Measurements from ENCODE around the gene PPP1R12B.
"Not testable (repeated sequence)": the region's sequence is repeated elsewhere in the genome, so short reads cannot be mapped to it uniquely, and the experiment has no call there.

Gene PPP1R12B

GRCh38 chr1:202505356-202505755 lies 156.9 kb downstream of the PPP1R12B start:
- Histone ChIP-seq H3K27me3 (ENCODE audit: insufficient read depth, low read length) (no peaks in the 10 kb centered on the region), H3K4me3 (ENCODE audit: low read length) (no peak overlapping the region)

DNA sequence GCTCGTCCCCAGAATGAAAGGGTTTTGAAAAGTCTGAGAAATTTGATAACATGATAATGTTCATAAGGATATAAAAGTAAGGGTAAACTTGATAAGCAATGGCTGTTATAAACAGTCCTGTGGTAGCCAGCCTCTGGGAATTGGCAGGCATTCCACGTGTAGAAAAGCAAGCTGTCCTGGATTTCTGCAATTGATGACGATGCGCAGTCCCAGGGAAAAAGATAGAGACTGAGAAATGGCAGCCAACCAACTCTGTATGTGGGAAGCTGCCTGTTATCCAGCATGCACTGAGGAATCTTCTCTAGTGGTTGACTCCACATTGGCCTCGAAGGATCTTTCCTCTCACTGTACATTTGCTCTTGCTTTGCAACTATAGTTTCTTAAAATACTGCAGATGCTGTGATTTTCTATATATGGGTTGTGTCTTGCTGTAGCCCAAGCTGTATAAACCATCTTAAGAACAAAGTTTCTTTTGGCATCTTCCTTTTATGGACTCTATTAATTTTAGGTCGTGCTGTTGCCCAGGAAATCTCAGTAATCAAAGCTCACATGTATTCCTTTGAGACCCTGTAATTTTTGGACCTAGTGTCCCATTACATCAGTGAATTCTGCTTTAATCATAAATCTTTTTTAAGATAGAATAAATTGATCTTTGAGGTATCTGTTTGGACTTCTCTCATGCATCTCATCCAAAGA lies 157.5 kb downstream of the PPP1R12B start:
- not testable (repeated sequence) for H3K9me3 ChIP-seq (ENCODE audit: low read length); H2AFZ ChIP-seq (ENCODE audit: low read depth, low read length); H3K36me3 ChIP-seq (ENCODE audit: insufficient read depth, low read length); H3K27me3 ChIP-seq (ENCODE audit: insufficient read depth, low read length); H3K4me3 ChIP-seq (ENCODE audit: low read length); H3K4me1 ChIP-seq (ENCODE audit: insufficient read depth, low read length)

More at GRCh38 chr1:202505356-202505755, 156.9 kb downstream of the PPP1R12B start:
- Histone ChIP-seq H3K36me3 (ENCODE audit: insufficient read depth, low read length) (no peaks in the 10 kb centered on the region), H3K9me3 (ENCODE audit: low read length) (no peaks in the 10 kb centered on the region), H2AFZ (ENCODE audit: low read depth, low read length) (no peak overlapping the region), H3K4me1 (ENCODE audit: insufficient read depth, low read length) (peaks cover 2% of the 10 kb centered on the region)

- not testable (repeated sequence) for H3K4me1 ChIP-seq (ENCODE audit: insufficient read depth, low read length); H3K27me3 ChIP-seq (ENCODE audit: insufficient read depth, low read length); H2AFZ ChIP-seq (ENCODE audit: low read depth, low read length); H3K9me3 ChIP-seq (ENCODE audit: low read length); H3K4me3 ChIP-seq (ENCODE audit: low read length); H3K36me3 ChIP-seq (ENCODE audit: insufficient read depth, low read length)
Observed at GRCh38 chr1:202508863-202509262, 160.4 kb downstream of the PPP1R12B start.

- H3K4me1 ChIP-seq (ENCODE audit: insufficient read depth, low read length); H3K9me3 ChIP-seq (ENCODE audit: low read length); H3K4me3 ChIP-seq (ENCODE audit: low read length); H3K27me3 ChIP-seq (ENCODE audit: insufficient read depth, low read length); H3K36me3 ChIP-seq (ENCODE audit: insufficient read depth, low read length); H2AFZ ChIP-seq (ENCODE audit: low read depth, low read length): not testable (repeated sequence)
Observed at GRCh38 chr1:202513875-202514274, 165.4 kb downstream of the PPP1R12B start.

- Histone ChIP-seq H3K4me1 (ENCODE audit: insufficient read depth, low read length) (no peaks in the 10 kb centered on the region), H2AFZ (ENCODE audit: low read depth, low read length) (no peak overlapping the region), H3K9me3 (ENCODE audit: low read length) (no peaks in the 10 kb centered on the region), H3K4me3 (ENCODE audit: low read length) (no peak overlapping the region), H3K36me3 (ENCODE audit: insufficient read depth, low read length) (no peaks in the 10 kb centered on the region), H3K27me3 (ENCODE audit: insufficient read depth, low read length) (no peaks in the 10 kb centered on the region)
Observed at GRCh38 chr1:202516434-202516877, 168.0 kb downstream of the PPP1R12B start.

DNA sequence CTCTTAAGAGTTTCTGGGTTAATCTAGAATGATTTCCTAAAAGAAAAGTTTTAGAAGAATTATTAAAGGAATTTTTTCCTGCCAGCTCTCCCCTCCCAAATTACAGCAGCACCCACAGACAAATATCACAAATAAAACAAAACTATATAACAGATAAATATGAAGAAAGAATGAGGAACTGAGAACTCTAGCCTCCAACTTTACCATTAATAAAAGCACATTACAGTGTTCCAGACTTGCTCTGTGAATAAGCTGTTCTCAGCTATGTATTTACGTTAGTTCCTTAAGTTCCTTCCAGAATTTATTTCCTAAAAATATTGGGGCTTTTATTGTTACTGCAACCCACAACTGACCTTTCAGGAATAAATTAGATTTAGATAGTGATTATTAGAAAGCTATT lies 168.6 kb downstream of the PPP1R12B start:
- H2AFZ ChIP-seq (ENCODE audit: low read depth, low read length); H3K9me3 ChIP-seq (ENCODE audit: low read length); H3K4me1 ChIP-seq (ENCODE audit: insufficient read depth, low read length); H3K4me3 ChIP-seq (ENCODE audit: low read length); H3K36me3 ChIP-seq (ENCODE audit: insufficient read depth, low read length); H3K27me3 ChIP-seq (ENCODE audit: insufficient read depth, low read length): not testable (repeated sequence)

DNA sequence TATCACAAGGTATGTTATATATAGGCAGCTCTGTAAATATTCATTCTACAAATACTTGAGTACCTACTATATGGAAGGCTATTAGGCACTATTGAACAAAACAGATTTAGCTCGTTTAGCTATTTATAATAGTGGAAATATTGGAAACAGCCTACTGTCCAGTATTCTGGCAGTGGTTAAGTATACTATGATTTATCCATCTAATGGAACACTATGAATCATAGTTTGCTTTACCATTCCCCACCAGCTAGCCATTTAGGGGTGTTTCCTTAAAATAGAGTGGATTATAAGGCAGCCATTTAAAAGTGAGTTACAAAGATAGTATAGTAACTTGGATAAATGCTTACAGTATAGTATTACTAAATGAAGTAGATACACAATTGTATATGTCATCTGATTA lies 169.7 kb downstream of the PPP1R12B start:
- not testable (repeated sequence) for H2AFZ ChIP-seq (ENCODE audit: low read depth, low read length); H3K36me3 ChIP-seq (ENCODE audit: insufficient read depth, low read length); H3K27me3 ChIP-seq (ENCODE audit: insufficient read depth, low read length); H3K4me1 ChIP-seq (ENCODE audit: insufficient read depth, low read length); H3K9me3 ChIP-seq (ENCODE audit: low read length); H3K4me3 ChIP-seq (ENCODE audit: low read length)

GRCh38 chr1:202518905-202519304 lies 170.4 kb downstream of the PPP1R12B start:
- not testable (repeated sequence) for H3K27me3 ChIP-seq (ENCODE audit: insufficient read depth, low read length); H3K4me3 ChIP-seq (ENCODE audit: low read length); H3K36me3 ChIP-seq (ENCODE audit: insufficient read depth, low read length); H2AFZ ChIP-seq (ENCODE audit: low read depth, low read length); H3K4me1 ChIP-seq (ENCODE audit: insufficient read depth, low read length); H3K9me3 ChIP-seq (ENCODE audit: low read length)

DNA sequence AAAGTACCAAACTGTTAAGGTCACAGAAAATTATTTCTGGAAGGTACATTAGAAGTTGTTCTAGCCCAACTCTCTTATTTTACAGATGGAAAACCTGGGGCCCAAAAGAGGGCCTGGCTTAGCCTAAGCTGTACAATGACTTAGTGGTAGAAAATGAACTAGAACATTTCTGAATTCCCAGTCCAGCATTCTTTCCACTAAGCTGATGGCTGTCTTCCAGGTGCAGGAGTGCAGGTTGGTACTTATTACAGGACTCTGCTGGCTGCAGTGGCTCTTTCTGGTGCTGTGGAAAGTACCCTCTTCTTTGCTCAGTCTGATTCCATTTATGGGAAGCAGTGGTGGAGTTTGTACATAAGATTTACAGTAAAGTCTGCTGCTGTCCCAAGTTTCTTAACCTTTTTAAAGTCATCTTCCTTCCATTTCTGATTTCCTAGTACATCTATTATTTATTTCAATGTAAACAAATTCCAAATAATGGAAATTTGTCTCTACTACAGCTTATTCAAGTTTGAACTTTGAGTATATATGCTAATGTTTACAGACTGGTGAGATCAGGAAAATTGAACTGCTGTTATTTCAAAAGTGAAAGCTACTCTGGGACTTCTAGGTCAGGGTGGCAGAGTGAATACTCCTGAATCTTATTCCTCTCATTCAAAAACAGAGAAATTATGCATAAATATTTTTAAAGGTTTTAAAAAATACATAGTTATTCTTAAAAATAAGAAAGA lies 171.8 kb downstream of the PPP1R12B start:
- H2AFZ ChIP-seq (ENCODE audit: low read depth, low read length); H3K4me3 ChIP-seq (ENCODE audit: low read length); H3K4me1 ChIP-seq (ENCODE audit: insufficient read depth, low read length); H3K36me3 ChIP-seq (ENCODE audit: insufficient read depth, low read length); H3K9me3 ChIP-seq (ENCODE audit: low read length); H3K27me3 ChIP-seq (ENCODE audit: insufficient read depth, low read length): not testable (repeated sequence)

GRCh38 chr1:202520857-202521216 lies 172.3 kb downstream of the PPP1R12B start:
- not testable (repeated sequence) for H3K36me3 ChIP-seq (ENCODE audit: insufficient read depth, low read length); H2AFZ ChIP-seq (ENCODE audit: low read depth, low read length); H3K4me3 ChIP-seq (ENCODE audit: low read length); H3K27me3 ChIP-seq (ENCODE audit: insufficient read depth, low read length); H3K4me1 ChIP-seq (ENCODE audit: insufficient read depth, low read length); H3K9me3 ChIP-seq (ENCODE audit: low read length)

- not testable (repeated sequence) for H3K4me3 ChIP-seq (ENCODE audit: low read length); H3K9me3 ChIP-seq (ENCODE audit: low read length); H3K27me3 ChIP-seq (ENCODE audit: insufficient read depth, low read length); H3K36me3 ChIP-seq (ENCODE audit: insufficient read depth, low read length); H3K4me1 ChIP-seq (ENCODE audit: insufficient read depth, low read length); H2AFZ ChIP-seq (ENCODE audit: low read depth, low read length)
Observed at GRCh38 chr1:202521484-202521883, 173.0 kb downstream of the PPP1R12B start.

- H3K36me3 ChIP-seq (ENCODE audit: insufficient read depth, low read length) = no peaks in the 10 kb centered on the region
- no peak overlapping the region for H2AFZ ChIP-seq (ENCODE audit: low read depth, low read length)
- peaks cover 2% of the 10 kb centered on the region for H3K4me1 ChIP-seq (ENCODE audit: insufficient read depth, low read length)
- no peaks in the 10 kb centered on the region for H3K27me3 ChIP-seq (ENCODE audit: insufficient read depth, low read length)
- H3K4me3 ChIP-seq (ENCODE audit: low read length) = no peak overlapping the region
- H3K9me3 ChIP-seq (ENCODE audit: low read length) = no peaks in the 10 kb centered on the region
Observed at GRCh38 chr1:202521886-202522285, 173.4 kb downstream of the PPP1R12B start.

- H3K9me3 ChIP-seq (ENCODE audit: low read length); H3K27me3 ChIP-seq (ENCODE audit: insufficient read depth, low read length): not testable (repeated sequence)
Observed at GRCh38 chr1:202526056-202526455, 177.6 kb downstream of the PPP1R12B start.

More at GRCh38 chr1:202526056-202526455, 177.6 kb downstream of the PPP1R12B start:
- H3K36me3 ChIP-seq (ENCODE audit: insufficient read depth, low read length); H3K4me3 ChIP-seq (ENCODE audit: low read length); H3K4me1 ChIP-seq (ENCODE audit: insufficient read depth, low read length); H2AFZ ChIP-seq (ENCODE audit: low read depth, low read length): not testable (repeated sequence)

Measured in neuron (in vitro differentiated cells).